Activated T-cell treated with anti-CD3 and anti-CD28 coated beads, Interleukin-2, amount 50 U/mL, for 72 hours (primary cell): ENCODE results near the gene TSPAN3. TPM values are rescaled to one million over a fixed set of nuclear protein-coding genes. Genes with fewer than 3 reads are reported as not detected.

Experiments
- ATAC-seq, 2 donors: fragments of 150-1000 bp; cut with Tn5 transposase; replicated peaks in 1 of 2; 2 replicates each; pipeline ENCODE4 v1.10.0; 2021; ENCODE audit warnings: moderate library complexity in 2 of 2, mild to moderate bottlenecking in 1 of 2
- DNase-seq, 2 donors: peaks; one replicate each; pipeline ENCODE4 v3.0.0; 2021 to 2022; ENCODE audit warnings: mixed read lengths in 1 of 2
- H3K27ac Mint-ChIP-seq: one replicate; pipeline ENCODE4 v1.8.0; 2022; ENCODE audit warnings: mild to moderate bottlenecking, moderate library complexity, mixed read lengths
- H3K27me3 Mint-ChIP-seq: one replicate; pipeline ENCODE4 v1.8.0; 2022; ENCODE audit warnings: low read depth, mixed read lengths
- H3K36me3 Mint-ChIP-seq, 2 donors: one replicate each; pipeline ENCODE4 v1.8.0; 2022; ENCODE audit warnings: mixed read lengths in 2 of 2, mild to moderate bottlenecking in 1 of 2; ENCODE audit not compliant: insufficient read depth in 2 of 2
- H3K4me1 Mint-ChIP-seq: one replicate; pipeline ENCODE4 v1.8.0; 2022; ENCODE audit warnings: low read depth, mixed read lengths
- H3K4me3 Mint-ChIP-seq, 2 donors: one replicate each; pipeline ENCODE4 v1.8.0; 2022; ENCODE audit warnings: mild to moderate bottlenecking in 2 of 2, mixed read lengths in 2 of 2, moderate library complexity in 2 of 2
- H3K9me3 Mint-ChIP-seq, 2 donors: one replicate each; pipeline ENCODE4 v1.8.0; 2022; ENCODE audit warnings: mixed read lengths in 2 of 2
- total RNA-seq, 2 donors: library from RNA; stranded (reverse); gene quantifications; one replicate each; pipeline ENCODE4 v1.2.3, GENCODE V29; 2022

The TSPAN3 gene
- total RNA-seq, 2 donors from 2014 or later = 30.4 to 36.4 TPM

GRCh38 chr15:77059786-77060361, 11.0 kb downstream of the TSPAN3 start:
- Mint-ChIP-seq H3K36me3 (no peaks in the 10 kb centered on the region), H3K27ac (no peak overlapping the region), H3K9me3 (no peaks in the 10 kb centered on the region), H3K27me3 (no peaks in the 10 kb centered on the region), H3K4me3 (peak overlapping the region; percentile 14 to 38), H3K4me1 (peaks cover 61% of the 10 kb centered on the region)
- ATAC-seq (no peak), DNase-seq (no peak)

GRCh38 chr15:77058468-77058867, 12.4 kb downstream of the TSPAN3 start:
- Mint-ChIP-seq H3K27ac (no peak overlapping the region), H3K4me3 (no peak overlapping the region), H3K27me3 (no peaks in the 10 kb centered on the region), H3K9me3 (no peaks in the 10 kb centered on the region), H3K36me3 (no peaks in the 10 kb centered on the region), H3K4me1 (peaks cover 55% of the 10 kb centered on the region)
- no peak for DNase-seq
- ATAC-seq = no peak

- peak overlapping the region; percentile 11 to 46 for H3K4me3 Mint-ChIP-seq
- H3K27me3 Mint-ChIP-seq = no peaks in the 10 kb centered on the region
- H3K9me3 Mint-ChIP-seq = no peaks in the 10 kb centered on the region
- peak overlapping the region; percentile 6 for H3K27ac Mint-ChIP-seq
- peak; percentile 82 to 93 for ATAC-seq
- peaks cover 48% of the 10 kb centered on the region for H3K4me1 Mint-ChIP-seq
- peak in 1 of 2 donors; percentile 23 for DNase-seq
- H3K36me3 Mint-ChIP-seq = no peaks in the 10 kb centered on the region
These were observed 13.2 kb downstream of the TSPAN3 start for GRCh38 chr15:77057685-77058084.

- H3K27me3 Mint-ChIP-seq = no peaks in the 10 kb centered on the region
- DNase-seq (no peak), ATAC-seq (peak; percentile 51 to 66)
- H3K36me3 Mint-ChIP-seq = peaks cover 2 to 3% of the 10 kb centered on the region in 2 donors
- H3K4me3 Mint-ChIP-seq = peak overlapping the region in 1 of 2 donors; percentile 38
- H3K27ac Mint-ChIP-seq = peak overlapping the region; percentile 62
- H3K9me3 Mint-ChIP-seq = no peaks in the 10 kb centered on the region
- H3K4me1 Mint-ChIP-seq = peaks cover 43% of the 10 kb centered on the region
These were observed 13.8 kb downstream of the TSPAN3 start for GRCh38 chr15:77057072-77057471.

- peaks cover 28% of the 10 kb centered on the region for H3K4me1 Mint-ChIP-seq
- no peaks in the 10 kb centered on the region for H3K27me3 Mint-ChIP-seq
- peak overlapping the region; percentile 56 for H3K27ac Mint-ChIP-seq
- H3K9me3 Mint-ChIP-seq = no peaks in the 10 kb centered on the region
- H3K4me3 Mint-ChIP-seq = no peak overlapping the region
- DNase-seq (no peak), ATAC-seq (no peak)
- H3K36me3 Mint-ChIP-seq = peaks cover 3 to 7% of the 10 kb centered on the region in 2 donors
These were observed 17.2 kb downstream of the TSPAN3 start for GRCh38 chr15:77053709-77054108.

- H3K4me3 Mint-ChIP-seq = no peak overlapping the region
- no peak for ATAC-seq
- DNase-seq = no peak
- peaks cover 16% of the 10 kb centered on the region for H3K4me1 Mint-ChIP-seq
- no peaks in the 10 kb centered on the region for H3K9me3 Mint-ChIP-seq
- peaks cover 3 to 7% of the 10 kb centered on the region in 2 donors for H3K36me3 Mint-ChIP-seq
- H3K27me3 Mint-ChIP-seq = no peaks in the 10 kb centered on the region
- peak overlapping the region; percentile 9 for H3K27ac Mint-ChIP-seq
These were observed 18.4 kb downstream of the TSPAN3 start for GRCh38 chr15:77052556-77052955.

GRCh38 chr15:77048135-77048876, 22.6 kb downstream of the TSPAN3 start:
- H3K9me3 Mint-ChIP-seq = no peaks in the 10 kb centered on the region
- no peaks in the 10 kb centered on the region for H3K27me3 Mint-ChIP-seq
- ATAC-seq (no peak), DNase-seq (no peak)
- H3K36me3 Mint-ChIP-seq = peaks cover 11 to 14% of the 10 kb centered on the region in 2 donors
- H3K27ac Mint-ChIP-seq = peak overlapping the region; percentile 40
- no peak overlapping the region for H3K4me3 Mint-ChIP-seq
- no peaks in the 10 kb centered on the region for H3K4me1 Mint-ChIP-seq

GRCh38 chr15:77046704-77047412, 24.1 kb downstream of the TSPAN3 start:
- H3K36me3 Mint-ChIP-seq = peaks cover 7 to 14% of the 10 kb centered on the region in 2 donors

GRCh38 chr15:77045985-77046384, 24.9 kb downstream of the TSPAN3 start:
- Mint-ChIP-seq H3K4me1 (no peaks in the 10 kb centered on the region), H3K27ac (peak overlapping the region; percentile 25), H3K9me3 (no peaks in the 10 kb centered on the region), H3K4me3 (no peak overlapping the region), H3K27me3 (no peaks in the 10 kb centered on the region), H3K36me3 (peaks cover 7 to 14% of the 10 kb centered on the region in 2 donors)
- no peak for DNase-seq
- ATAC-seq = no peak

More at GRCh38 chr15:77046704-77047412, 24.1 kb downstream of the TSPAN3 start:
- no peak overlapping the region for H3K27ac Mint-ChIP-seq
- H3K4me1 Mint-ChIP-seq = no peaks in the 10 kb centered on the region
- ATAC-seq (no peak), DNase-seq (no peak)
- H3K9me3 Mint-ChIP-seq = no peaks in the 10 kb centered on the region
- no peak overlapping the region for H3K4me3 Mint-ChIP-seq
- no peaks in the 10 kb centered on the region for H3K27me3 Mint-ChIP-seq

GRCh38 chr15:77044228-77045042, 26.5 kb downstream of the TSPAN3 start:
- Mint-ChIP-seq H3K36me3 (peaks cover 11 to 12% of the 10 kb centered on the region in 2 donors), H3K27me3 (no peaks in the 10 kb centered on the region), H3K4me1 (no peaks in the 10 kb centered on the region), H3K4me3 (no peak overlapping the region), H3K27ac (no peak overlapping the region), H3K9me3 (no peaks in the 10 kb centered on the region)
- no peak for DNase-seq
- peak; percentile 18 to 20 for ATAC-seq

- H3K27me3 Mint-ChIP-seq = no peaks in the 10 kb centered on the region
- ATAC-seq (peak in 1 of 2 donors; percentile 3), DNase-seq (no peak)
- no peaks in the 10 kb centered on the region for H3K4me1 Mint-ChIP-seq
- H3K4me3 Mint-ChIP-seq = no peak overlapping the region
- H3K9me3 Mint-ChIP-seq = no peaks in the 10 kb centered on the region
- H3K27ac Mint-ChIP-seq = peak overlapping the region; percentile 7
- peaks cover 11 to 12% of the 10 kb centered on the region in 2 donors for H3K36me3 Mint-ChIP-seq
These were observed 27.7 kb downstream of the TSPAN3 start for GRCh38 chr15:77042955-77043920.
